ENCODE measurements around the gene POLR2E.
A peak's percentile ranks its signal among the peaks of the same experiment; 100 is the strongest.

POLR2E gene

DNA sequence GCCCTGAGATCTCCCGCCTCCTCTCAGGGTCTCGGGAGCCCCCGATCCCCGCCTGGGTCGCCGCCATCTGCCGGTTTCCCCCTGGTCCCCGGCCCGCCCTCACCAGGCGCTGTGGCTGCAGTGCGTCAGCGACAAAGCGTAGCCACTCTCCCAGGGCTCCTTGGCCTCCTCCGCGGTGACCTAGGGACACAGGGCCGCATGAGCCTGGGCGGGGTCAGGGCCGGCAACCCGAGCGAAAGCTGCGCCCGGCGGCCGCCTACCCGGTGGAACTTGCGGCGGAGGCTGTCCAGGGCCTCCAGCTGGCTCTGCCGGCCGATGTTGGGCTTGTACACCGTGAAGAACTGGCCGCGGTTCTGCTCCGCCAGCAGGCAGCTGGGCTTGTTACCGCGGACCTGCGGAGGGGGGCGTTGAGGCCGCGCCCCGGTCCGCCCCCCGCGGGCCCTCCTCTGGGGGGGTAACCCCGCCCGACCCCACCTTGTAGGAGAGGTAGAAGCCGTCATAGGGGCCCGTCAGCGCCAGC, 13.9 kb upstream of the POLR2E start:
- DNase-seq (ENCODE audit: insufficient read length, low spot score) (no peak), FAIRE-seq (no peak)
- TF ChIP-seq CTCF (IDR thresholded peaks at IDR 0.05; ENCODE audit: insufficient read depth, missing control alignments): no peak

- DNase-seq (ENCODE audit: insufficient read length, low spot score): no peak
- FAIRE-seq: no peak
- TF ChIP-seq CTCF (IDR thresholded peaks at IDR 0.05; ENCODE audit: insufficient read depth, missing control alignments): no peak
Measured at GRCh38 chr19:1108291-1109031, 13.3 kb upstream of the POLR2E start.

GRCh38 chr19:1107661-1108261, 12.6 kb upstream of the POLR2E start:
- no peak for DNase-seq (ENCODE audit: insufficient read length, low spot score)
- FAIRE-seq: no peak
- no peak for TF ChIP-seq CTCF (IDR thresholded peaks at IDR 0.05; ENCODE audit: insufficient read depth, missing control alignments)

DNA sequence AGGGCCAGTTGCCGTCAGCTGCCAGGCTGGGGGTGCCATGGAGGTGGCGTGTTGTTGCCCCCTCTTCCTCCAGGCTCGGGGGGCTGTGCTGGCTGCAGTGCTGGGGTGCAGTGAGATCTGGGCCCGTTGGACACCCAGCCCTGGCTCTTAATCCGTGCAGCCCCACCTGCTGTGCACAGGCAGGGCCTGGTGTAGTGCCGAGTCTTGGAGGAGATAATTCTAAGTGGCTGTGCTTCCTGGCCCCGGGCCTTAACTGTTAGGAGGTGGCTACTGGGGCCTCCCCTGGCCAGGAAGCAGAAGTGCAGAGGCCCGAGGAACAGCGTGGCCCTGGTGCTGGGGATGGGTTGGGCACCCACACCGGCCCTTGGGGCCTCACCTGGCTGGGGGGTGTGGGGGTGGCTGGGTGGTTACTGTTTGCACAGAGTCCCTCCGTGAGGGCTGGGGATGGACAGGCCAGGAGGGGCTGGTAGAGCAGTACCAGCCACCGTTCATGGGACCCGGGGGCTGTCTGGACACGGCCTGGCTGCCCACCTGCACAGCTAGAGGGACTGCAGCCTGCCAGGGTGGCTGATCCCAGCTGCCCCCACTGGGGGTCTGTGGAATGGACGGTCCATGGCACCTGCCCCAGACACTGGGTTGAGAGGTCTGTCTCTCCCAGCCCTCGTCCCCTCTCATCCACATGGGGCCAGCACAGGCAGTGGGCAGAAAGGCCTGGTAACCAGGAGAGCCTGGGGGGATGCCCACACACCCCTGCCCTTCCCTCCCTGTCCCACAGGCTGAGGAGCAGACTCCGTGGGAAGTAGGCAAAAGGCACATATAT, 11.9 kb upstream of the POLR2E start:
- no peak for DNase-seq (ENCODE audit: insufficient read length, low spot score)
- FAIRE-seq: no peak
- no peak for TF ChIP-seq CTCF (IDR thresholded peaks at IDR 0.05; ENCODE audit: insufficient read depth, missing control alignments)

DNA sequence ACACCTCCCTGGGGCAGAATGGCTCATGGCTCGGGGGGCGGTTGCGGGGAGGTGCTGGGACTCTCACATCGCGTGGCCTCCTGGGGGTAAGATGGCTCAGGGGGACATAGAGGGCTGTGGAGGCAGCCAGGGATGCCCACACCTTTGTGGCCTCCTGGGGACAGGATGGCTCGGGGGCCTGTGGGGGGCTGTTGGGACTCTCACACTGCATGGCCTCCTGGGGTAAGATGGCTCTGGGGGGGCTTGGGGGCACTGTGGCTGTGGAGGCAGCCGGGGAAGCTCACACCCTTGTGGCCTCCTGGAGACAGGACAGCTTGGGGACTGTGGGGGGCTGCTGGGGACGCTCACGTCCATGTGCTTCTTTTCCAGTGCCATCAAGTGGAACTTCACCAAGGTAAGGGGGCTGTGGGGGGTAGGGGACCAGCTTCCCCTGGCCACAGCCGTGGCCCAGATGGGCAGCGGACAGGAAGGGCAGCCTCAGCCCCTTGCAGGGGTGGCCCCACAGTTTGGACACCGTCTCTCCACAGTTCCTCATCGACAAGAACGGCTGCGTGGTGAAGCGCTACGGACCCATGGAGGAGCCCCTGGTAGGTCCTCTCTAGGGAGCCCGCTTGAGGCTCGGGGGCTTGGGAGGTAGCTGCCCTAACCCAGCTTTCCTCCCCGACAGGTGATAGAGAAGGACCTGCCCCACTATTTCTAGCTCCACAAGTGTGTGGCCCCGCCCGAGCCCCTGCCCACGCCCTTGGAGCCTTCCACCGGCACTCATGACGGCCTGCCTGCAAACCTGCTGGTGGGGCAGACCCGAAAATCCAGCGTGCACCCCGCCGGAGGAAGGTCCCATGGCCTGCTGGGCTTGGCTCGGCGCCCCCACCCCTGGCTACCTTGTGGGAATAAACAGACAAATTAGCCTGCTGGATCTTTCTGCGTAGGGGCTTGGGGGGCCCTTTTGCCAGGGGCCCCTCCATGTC, 11.0 kb upstream of the POLR2E start:
- no peak for FAIRE-seq
- TF ChIP-seq CTCF (IDR thresholded peaks at IDR 0.05; ENCODE audit: insufficient read depth, missing control alignments): no peak

GRCh38 chr19:1105008-1105872, 10.1 kb upstream of the POLR2E start:
- DNase-seq (ENCODE audit: insufficient read length, low spot score) (peak; percentile 58), FAIRE-seq (no peak)
- no peak for TF ChIP-seq CTCF (IDR thresholded peaks at IDR 0.05; ENCODE audit: insufficient read depth, missing control alignments)

More for the DNA sequence above, 11.0 kb upstream of the POLR2E start:
- DNase-seq (ENCODE audit: insufficient read length, low spot score): no peak
